Fibroblast of the aortic adventitia (primary cell): ENCODE data around the gene SUCO. TPM values are rescaled to one million over a fixed set of nuclear protein-coding genes. Genes with fewer than 3 reads are reported as not detected.
A peak's percentile ranks its signal among the peaks of the same experiment; 100 is the strongest.
"Not testable (repeated sequence)": the region's sequence is repeated elsewhere in the genome, so short reads cannot be mapped to it uniquely, and the experiment has no call there.

Source experiments
- DNase-seq: peaks from one replicate; pipeline ENCODE4 v3.0.0-alpha.2; 2010; ENCODE audit warnings: low read depth
- H3K4me3 ChIP-seq: 2 replicates; pipeline ENCODE4 v1.5.1; 2011; ENCODE audit warnings: low read depth, mild to moderate bottlenecking, control low read depth, low read length, moderate library complexity
- total RNA-seq: library from RNA; depleted of rRNA; stranded (reverse); fragments of >200 nt; gene quantifications from 2 replicates; pipeline ENCODE4 v1.2.3, GENCODE V29; 2012; ENCODE audit warnings: low replicate concordance
- TF ChIP-seq, protein P1 (sequence below): IDR thresholded peaks from 2 replicates; pipeline ENCODE4 v1.5.1; 2011; ENCODE audit warnings: mild to moderate bottlenecking, low read length, control low read depth, inconsistent platforms; ENCODE audit not compliant: insufficient read depth

The SUCO gene
- total RNA-seq, 1 donor = 53.3 TPM

GRCh38 chr1:172488393-172488792, 44.6 kb upstream of the SUCO start:
- DNase-seq = no peak
- TF ChIP-seq, protein P1, sequence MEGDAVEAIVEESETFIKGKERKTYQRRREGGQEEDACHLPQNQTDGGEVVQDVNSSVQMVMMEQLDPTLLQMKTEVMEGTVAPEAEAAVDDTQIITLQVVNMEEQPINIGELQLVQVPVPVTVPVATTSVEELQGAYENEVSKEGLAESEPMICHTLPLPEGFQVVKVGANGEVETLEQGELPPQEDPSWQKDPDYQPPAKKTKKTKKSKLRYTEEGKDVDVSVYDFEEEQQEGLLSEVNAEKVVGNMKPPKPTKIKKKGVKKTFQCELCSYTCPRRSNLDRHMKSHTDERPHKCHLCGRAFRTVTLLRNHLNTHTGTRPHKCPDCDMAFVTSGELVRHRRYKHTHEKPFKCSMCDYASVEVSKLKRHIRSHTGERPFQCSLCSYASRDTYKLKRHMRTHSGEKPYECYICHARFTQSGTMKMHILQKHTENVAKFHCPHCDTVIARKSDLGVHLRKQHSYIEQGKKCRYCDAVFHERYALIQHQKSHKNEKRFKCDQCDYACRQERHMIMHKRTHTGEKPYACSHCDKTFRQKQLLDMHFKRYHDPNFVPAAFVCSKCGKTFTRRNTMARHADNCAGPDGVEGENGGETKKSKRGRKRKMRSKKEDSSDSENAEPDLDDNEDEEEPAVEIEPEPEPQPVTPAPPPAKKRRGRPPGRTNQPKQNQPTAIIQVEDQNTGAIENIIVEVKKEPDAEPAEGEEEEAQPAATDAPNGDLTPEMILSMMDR = no peak

GRCh38 chr1:172489847-172490246, 43.1 kb upstream of the SUCO start:
- TF ChIP-seq, protein P1 = no peak
- no peak overlapping the region for H3K4me3 ChIP-seq
- no peak for DNase-seq

More at GRCh38 chr1:172488393-172488792, 44.6 kb upstream of the SUCO start:
- no peak overlapping the region for H3K4me3 ChIP-seq

DNA sequence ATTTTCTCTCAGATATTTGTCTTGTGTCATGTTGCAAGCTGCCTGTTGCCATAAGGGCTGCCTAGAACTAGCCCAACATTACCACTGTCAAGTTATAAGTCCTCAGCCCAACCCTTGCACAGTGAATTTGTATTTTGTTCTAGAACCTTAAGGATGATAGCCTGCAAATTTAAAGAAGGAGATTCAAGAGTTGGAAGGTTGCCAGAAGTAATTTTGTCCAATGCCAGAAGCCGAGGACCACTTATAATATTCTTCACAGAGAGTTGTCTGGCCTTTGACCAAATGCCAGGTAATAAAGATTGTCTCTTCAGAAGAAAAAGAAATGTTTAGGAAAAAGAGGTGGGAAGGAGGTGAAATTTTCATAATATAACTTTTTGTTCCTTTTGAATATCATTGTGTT, 40.5 kb upstream of the SUCO start:
- TF ChIP-seq, protein P1 = no peak
- no peak overlapping the region for H3K4me3 ChIP-seq
- DNase-seq = no peak

DNA sequence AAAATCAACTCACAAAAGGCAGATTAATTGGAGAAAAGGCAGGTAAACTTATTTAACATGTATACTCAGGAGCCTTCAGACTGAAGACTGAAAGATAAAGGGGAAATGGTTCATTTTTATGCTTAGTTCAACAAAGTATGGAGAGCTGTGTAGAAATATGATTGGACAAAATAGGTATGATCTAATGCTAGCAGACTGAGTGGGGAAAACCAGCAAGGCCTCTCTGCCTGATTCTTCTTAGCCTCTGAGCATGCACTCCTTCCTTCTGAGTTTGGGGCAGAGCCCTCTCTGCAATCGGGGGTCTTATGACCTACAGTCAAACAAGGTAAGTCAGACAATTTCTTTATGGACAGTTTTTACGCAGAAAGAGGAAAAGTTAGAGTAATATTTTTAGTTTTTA, 38.8 kb upstream of the SUCO start:
- H3K4me3 ChIP-seq = no peak overlapping the region
- TF ChIP-seq, protein P1 = no peak
- no peak for DNase-seq

DNA sequence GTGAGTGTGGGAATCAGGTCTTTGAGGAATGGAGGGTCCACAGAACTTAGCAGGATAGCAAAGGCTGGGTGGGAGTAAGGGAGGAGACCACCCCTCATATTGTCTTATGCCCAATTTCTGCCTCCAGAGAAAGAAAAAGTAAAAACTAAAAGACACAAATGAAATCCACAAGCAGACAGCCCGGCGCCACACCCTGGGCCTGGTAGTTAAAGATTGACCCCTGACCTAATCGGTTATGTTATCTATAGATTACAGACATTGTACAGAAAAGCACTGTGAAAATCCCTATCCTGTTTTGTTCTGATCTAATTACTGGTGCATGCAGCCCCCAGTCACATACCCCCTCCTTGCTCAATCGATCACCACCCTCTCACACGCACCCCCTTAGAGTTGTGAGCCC, 36.8 kb upstream of the SUCO start:
- DNase-seq, H3K4me3 ChIP-seq: not testable (repeated sequence)

DNA sequence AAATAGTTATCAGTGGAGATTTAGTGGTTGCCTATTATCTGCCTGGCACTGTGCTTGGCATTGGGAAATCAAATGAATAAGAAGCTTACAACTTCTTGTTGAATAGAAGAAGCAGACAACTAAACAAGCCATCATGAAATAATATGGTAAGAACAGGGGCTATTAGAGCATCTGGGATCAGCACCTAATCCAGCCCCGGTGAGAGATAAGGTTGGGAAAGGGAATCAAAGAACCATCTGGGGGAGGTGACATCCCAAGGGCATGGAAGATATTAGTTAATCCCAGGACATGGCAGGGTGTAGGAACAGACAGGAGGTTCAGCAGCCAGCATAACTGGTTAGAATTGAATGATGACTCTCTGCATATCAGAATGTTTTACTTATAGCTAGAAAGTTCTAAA, 36.3 kb upstream of the SUCO start:
- DNase-seq = no peak
- TF ChIP-seq, protein P1 = no peak
- no peak overlapping the region for H3K4me3 ChIP-seq

GRCh38 chr1:172497230-172497629, 35.7 kb upstream of the SUCO start:
- DNase-seq = peak; percentile 47
- no peak overlapping the region for H3K4me3 ChIP-seq
- TF ChIP-seq, protein P1 = no peak
